WTC11 (cell line): ENCODE results near the gene FMNL2. TPM values are rescaled to one million over a fixed set of nuclear protein-coding genes. Genes with fewer than 3 reads are reported as not detected.

Experiments used
- ATAC-seq: fragments of 200-7000 bp; cut with Tn5 transposase; 2 replicates; pipeline ENCODE4 v1.10.0; 2021; ENCODE audit warnings: mild to moderate bottlenecking, moderate library complexity
- CTCF ChIA-PET: fragments of 300-600 bp; sonication (Branson Sonifier 250); formaldehyde crosslinking; loops from one replicate; lab custom pipeline; 2021; ENCODE audit warnings: antibody characterized with exemption; lab: Charles Lee
- POLR2A ChIA-PET: fragments of 350-600 bp; sonication (Branson Sonifier 250); formaldehyde crosslinking; loops from one replicate; lab custom pipeline; 2021; ENCODE audit warnings: antibody characterized with exemption; lab: Charles Lee
- DNase-seq: peaks from one replicate; pipeline ENCODE4 v3.0.0; 2021; ENCODE audit warnings: low spot score
- H3K27ac Mint-ChIP-seq: 2 replicates; pipeline ENCODE4 v1.8.0; 2021; ENCODE audit warnings: mixed read lengths
- H3K27me3 Mint-ChIP-seq: 2 replicates; pipeline ENCODE4 v1.8.0; 2021; ENCODE audit warnings: low read depth, mild to moderate bottlenecking, moderate library complexity, mixed read lengths
- H3K36me3 Mint-ChIP-seq: 2 replicates; pipeline ENCODE4 v1.8.0; 2021; ENCODE audit warnings: mixed read lengths
- H3K4me1 Mint-ChIP-seq: 2 replicates; pipeline ENCODE4 v1.8.0; 2022; ENCODE audit warnings: mixed read lengths
- H3K4me3 Mint-ChIP-seq: 2 replicates; pipeline ENCODE4 v1.8.0; 2021; ENCODE audit warnings: mild to moderate bottlenecking, moderate library complexity, mixed read lengths
- H3K9me3 Mint-ChIP-seq: 2 replicates; pipeline ENCODE4 v1.8.0; 2021; ENCODE audit warnings: mixed read lengths
- AFF4 ChIP-seq: sonication (generic); formaldehyde crosslinking; IDR thresholded peaks from 2 replicates; pipeline ENCODE4 v1.8.1; 2023; ENCODE audit warnings: mild to moderate bottlenecking, missing genetic modification reagents, borderline replicate concordance
- AR ChIP-seq: fragments of 250-450 bp; sonication (Bioruptor Pico); IDR thresholded peaks from 2 replicates; pipeline ENCODE4 v1.9.0; 2021; ENCODE audit warnings: mild to moderate bottlenecking
- CREM ChIP-seq: sonication (generic); formaldehyde crosslinking; IDR thresholded peaks from 2 replicates; pipeline ENCODE4 v1.8.1; 2022; ENCODE audit warnings: mild to moderate bottlenecking, missing genetic modification reagents, moderate library complexity
- EMX1 ChIP-seq: fragments of 250-450 bp; sonication (Bioruptor Pico); IDR thresholded peaks from 2 replicates; pipeline ENCODE4 v1.8.0; 2021; ENCODE audit warnings: mild to moderate bottlenecking
- FOXP4 ChIP-seq: sonication (generic); formaldehyde crosslinking; IDR thresholded peaks from 2 replicates; pipeline ENCODE4 v1.8.0; 2022; ENCODE audit warnings: mild to moderate bottlenecking, missing genetic modification reagents
- GRHL2 ChIP-seq: fragments of 250-450 bp; sonication (Bioruptor Pico); IDR thresholded peaks from 2 replicates; pipeline ENCODE4 v1.8.0; 2022; ENCODE audit warnings: mild to moderate bottlenecking, moderate library complexity; ENCODE audit not compliant: insufficient replicate concordance, severe bottlenecking
- HMGA2 ChIP-seq: fragments of 250-450 bp; sonication (Bioruptor Pico); IDR thresholded peaks from 2 replicates; pipeline ENCODE4 v1.4.0; 2021; ENCODE audit warnings: mild to moderate bottlenecking, moderate library complexity
- JAZF1 ChIP-seq: fragments of 250-450 bp; sonication (Bioruptor Pico); IDR thresholded peaks from 2 replicates; pipeline ENCODE4 v1.9.0; 2021; ENCODE audit warnings: moderate library complexity, mild to moderate bottlenecking, inconsistent platforms
- NR2C2 ChIP-seq: sonication (generic); formaldehyde crosslinking; IDR thresholded peaks from 2 replicates; pipeline ENCODE4 v1.8.0; 2022; ENCODE audit warnings: mild to moderate bottlenecking, missing genetic modification reagents
- NR3C1 ChIP-seq: sonication (generic); formaldehyde crosslinking; conservative IDR thresholded peaks from 2 replicates; pipeline ENCODE4 v1.8.1; 2023; ENCODE audit warnings: low read depth, mild to moderate bottlenecking, missing genetic modification reagents
- SMAD4 ChIP-seq: sonication (generic); formaldehyde crosslinking; IDR thresholded peaks from 2 replicates; pipeline ENCODE4 v1.8.0; 2022; ENCODE audit warnings: mild to moderate bottlenecking, missing genetic modification reagents
- STAT6 ChIP-seq: sonication (generic); formaldehyde crosslinking; conservative IDR thresholded peaks from 2 replicates; pipeline ENCODE4 v1.8.1; 2023; ENCODE audit warnings: mild to moderate bottlenecking, low read depth, missing genetic modification reagents, moderate library complexity
- ZNF219 ChIP-seq: sonication (generic); formaldehyde crosslinking; IDR thresholded peaks from 2 replicates; pipeline ENCODE4 v1.8.0; 2023; ENCODE audit warnings: missing genetic modification reagents, mild to moderate bottlenecking, borderline replicate concordance
- ZNF423 ChIP-seq: fragments of 250-450 bp; sonication (Bioruptor Pico); IDR thresholded peaks from 2 replicates; pipeline ENCODE4 v2.1.2; 2022; ENCODE audit warnings: mild to moderate bottlenecking, moderate library complexity
- ZNF532 ChIP-seq: fragments of 250-450 bp; sonication (Bioruptor Pico); IDR thresholded peaks from 2 replicates; pipeline ENCODE4 v1.9.0; 2021; ENCODE audit warnings: mild to moderate bottlenecking, borderline replicate concordance
- ZNF671 ChIP-seq: fragments of 250-450 bp; sonication (Bioruptor Pico); IDR thresholded peaks from 2 replicates; pipeline ENCODE4 v1.8.0; 2021; ENCODE audit warnings: mild to moderate bottlenecking
- total RNA-seq: library from RNA; stranded (reverse); gene quantifications from 3 replicates; pipeline ENCODE4 v1.2.3, GENCODE V29; 2021

FMNL2 gene
- total RNA-seq, 1 experiment from 2014 or later, result 43.0 TPM

- POLR2A ChIA-PET, result no interaction called here
- DNase-seq, result no peak
- Mint-ChIP-seq H3K27me3 (no peaks in the 10 kb centered on the region), H3K9me3 (peaks cover 25% of the 10 kb centered on the region), H3K4me3 (no peak overlapping the region), H3K4me1 (no peaks in the 10 kb centered on the region), H3K36me3 (peaks cover 83% of the 10 kb centered on the region), H3K27ac (no peak overlapping the region)
- TF ChIP-seq CREM (no peak), SMAD4 (CRISPR knock-in tag) (no peak)
- CTCF ChIA-PET, result interaction anchor here (0.6 kb wide), 1 partner anchor 34 kb away, joined by 6 read pairs; the partner anchor contains the start of gene PRPF40A
- ATAC-seq, result no peak
Measured at GRCh38 chr2:152683400-152683799, 348.4 kb downstream of the FMNL2 start.

GRCh38 chr2:152686321-152686720 is 351.3 kb downstream of the FMNL2 start:
- H3K36me3 Mint-ChIP-seq, result peaks cover 67% of the 10 kb centered on the region
- CTCF ChIA-PET, result no interaction called here
- no peak for ATAC-seq

More at GRCh38 chr2:152686321-152686720, 351.3 kb downstream of the FMNL2 start:
- H3K27me3 Mint-ChIP-seq, result no peaks in the 10 kb centered on the region
- no peak overlapping the region for H3K27ac Mint-ChIP-seq
- POLR2A ChIA-PET, result no interaction called here
- no peak for DNase-seq
- no peaks in the 10 kb centered on the region for H3K4me1 Mint-ChIP-seq
- TF ChIP-seq HMGA2 (no peak), AR (no peak), JAZF1 (CRISPR knock-in tag) (no peak), NR3C1 (no peak), AFF4 (CRISPR knock-in tag) (no peak), ZNF219 (CRISPR knock-in tag) (no peak), FOXP4 (CRISPR knock-in tag) (no peak), NR2C2 (CRISPR knock-in tag) (no peak), ZNF532 (CRISPR knock-in tag) (no peak), STAT6 (no peak), EMX1 (no peak), GRHL2 (no peak), ZNF671 (CRISPR knock-in tag) (no peak), ZNF423 (CRISPR knock-in tag) (no peak)
- H3K4me3 Mint-ChIP-seq, result no peak overlapping the region
- H3K9me3 Mint-ChIP-seq, result peaks cover 25% of the 10 kb centered on the region
